Caco-2 (cell line): Measurements from ENCODE around the gene PEX26. TPM values are rescaled to one million over a fixed set of nuclear protein-coding genes. Genes with fewer than 3 reads are reported as not detected.
"Not testable (repeated sequence)": the region's sequence is repeated elsewhere in the genome, so short reads cannot be mapped to it uniquely, and the experiment has no call there.

Experiments used
- BruUV-seq: library from RNA; stranded (reverse); fragments of 400-500 nt; replicated peaks from 2 replicates; lab custom pipeline; 2021; lab: Mats Ljungman, UMichigan
- CTCF ChIA-PET: fragments of 300-600 bp; sonication (Branson Sonifier 250); formaldehyde crosslinking; loops from one replicate; lab custom pipeline; 2022; ENCODE audit warnings: antibody characterized with exemption; lab: Charles Lee
- POLR2A ChIA-PET: fragments of 300-600 bp; sonication (Branson Sonifier 250); formaldehyde crosslinking; loops from one replicate; lab custom pipeline; 2022; ENCODE audit warnings: antibody characterized with exemption; lab: Charles Lee
- DNase-seq, 2 experiments: peaks; one replicate each; pipeline versions ENCODE4 v3.0.0 to v3.0.0-alpha.2; 2020 to 2022
- H3K27me3 ChIP-seq: replicated peaks from 2 replicates; pipeline ENCODE4 v1.6.0; 2011; ENCODE audit warnings: low read length; ENCODE audit not compliant: control insufficient read depth, insufficient read depth
- H3K36me3 ChIP-seq: 2 replicates; pipeline ENCODE4 v1.5.1; 2011; ENCODE audit warnings: low read length; ENCODE audit not compliant: control insufficient read depth, insufficient read depth
- H3K4me1 ChIP-seq: fragments of 250-450 bp; sonication (Bioruptor Pico); 2 replicates; pipeline ENCODE4 v1.5.1; 2020; ENCODE audit warnings: mild to moderate bottlenecking
- H3K4me3 ChIP-seq: 2 replicates; pipeline ENCODE4 v1.5.1; 2011; ENCODE audit warnings: low read depth, mild to moderate bottlenecking, control low read depth, low read length
- H3K9me3 ChIP-seq: fragments of 250-450 bp; sonication (Bioruptor Pico); 2 replicates; pipeline ENCODE4 v1.5.1; 2020; ENCODE audit warnings: mild to moderate bottlenecking, moderate library complexity
- H3K27ac Mint-ChIP-seq: one replicate; pipeline ENCODE4 v1.8.0; 2022; ENCODE audit warnings: mixed read lengths; ENCODE audit not compliant: unreplicated experiment
- H3K27me3 Mint-ChIP-seq: one replicate; pipeline ENCODE4 v1.8.0; 2022; ENCODE audit warnings: mixed read lengths; ENCODE audit not compliant: insufficient read depth, unreplicated experiment
- H3K36me3 Mint-ChIP-seq: one replicate; pipeline ENCODE4 v1.8.0; 2022; ENCODE audit warnings: mild to moderate bottlenecking, mixed read lengths; ENCODE audit not compliant: insufficient read depth, unreplicated experiment
- H3K4me1 Mint-ChIP-seq: one replicate; pipeline ENCODE4 v1.8.0; 2022; ENCODE audit warnings: low read depth, mixed read lengths; ENCODE audit not compliant: unreplicated experiment
- H3K4me3 Mint-ChIP-seq: one replicate; pipeline ENCODE4 v1.8.0; 2022; ENCODE audit warnings: mild to moderate bottlenecking, moderate library complexity, mixed read lengths; ENCODE audit not compliant: unreplicated experiment
- H3K9me3 Mint-ChIP-seq: one replicate; pipeline ENCODE4 v1.8.0; 2022; ENCODE audit warnings: mixed read lengths; ENCODE audit not compliant: unreplicated experiment
- CTCF ChIP-seq, 2 experiments: fragments of 200-600 bp in 1 of 2; IDR thresholded peaks; 1 replicate in 1 of 2; 2 replicates in 1 of 2; pipeline versions ENCODE4 v1.5.1 to v1.8.0; 2011 to 2022; ENCODE audit warnings: antibody characterized with exemption in 1 of 2, control low read depth in 1 of 2, inconsistent platforms in 1 of 2, low read depth in 1 of 2, low read length in 1 of 2, mild to moderate bottlenecking in 1 of 2, moderate library complexity in 1 of 2; ENCODE audit not compliant: insufficient read depth in 1 of 2, severe bottlenecking in 1 of 2, unreplicated experiment in 1 of 2
- intact Hi-C: fragments of 100-400 bp; cut with micrococcal nuclease; formaldehyde crosslinking; loops from one replicate; pipeline ENCODE4 v1.10.0; 2022; ENCODE audit not compliant: unreplicated experiment
- total RNA-seq: library from RNA; stranded (reverse); gene quantifications from 2 replicates; pipeline ENCODE4 v1.2.3, GENCODE V29; 2022

Gene PEX26
- total RNA-seq, 1 experiment from 2014 or later, result 40.6 TPM

DNA sequence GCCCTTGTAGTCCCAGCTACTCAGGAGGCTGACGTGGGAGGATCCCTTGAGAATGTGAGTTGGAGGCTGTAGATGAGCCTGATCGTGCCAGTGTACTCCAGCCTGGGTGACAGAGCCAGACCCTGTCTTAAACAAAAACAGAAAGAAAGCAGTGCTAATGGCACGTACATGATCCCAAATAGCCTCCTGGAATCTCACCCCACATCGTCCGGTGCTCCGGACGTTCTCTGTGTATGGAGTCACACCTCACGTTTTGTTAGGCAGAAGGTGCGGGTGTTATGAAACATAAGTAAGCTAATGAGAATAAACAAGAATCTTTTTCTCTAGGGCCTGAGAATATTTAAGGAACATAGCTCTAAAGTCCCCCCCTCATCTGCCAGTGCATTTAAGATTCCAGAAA is 29.7 kb upstream of the PEX26 start:
- ChIA-PET CTCF (interaction anchor here (0.9 to 1.5 kb wide), 3 partner anchors 13 to 29 kb away, joined by 3 to 9 read pairs (median 3); partner anchors contain the start of gene PEX26), POLR2A (interaction anchor here (0.8 to 1.1 kb wide), 3 partner anchors 10 to 14 kb away, joined by 3 to 20 read pairs (median 5); no protein-coding TSS in a partner anchor)
- Histone ChIP-seq H3K4me1 (peaks cover 14% of the 10 kb centered on the region), H3K36me3 (no peaks in the 10 kb centered on the region), H3K27me3 (no peaks in the 10 kb centered on the region), H3K9me3 (no peaks in the 10 kb centered on the region), H3K4me3 (peak overlapping the region; percentile 35)
- BruUV-seq, result TSS peak; percentile 95
- intact Hi-C loops, result no loop called here
- TF ChIP-seq CTCF (IDR thresholded peaks at IDR 0.05; ENCODE audit: insufficient read depth in 1 of 2, low read depth in 1 of 2, low read length in 1 of 2, severe bottlenecking in 1 of 2, unreplicated experiment in 1 of 2), result no peak
- Mint-ChIP-seq H3K4me3 (peak overlapping the region; percentile 72), H3K9me3 (no peaks in the 10 kb centered on the region), H3K4me1 (peaks cover 15% of the 10 kb centered on the region), H3K27me3 (no peaks in the 10 kb centered on the region), H3K27ac (peak overlapping the region; percentile 70), H3K36me3 (peaks cover 5% of the 10 kb centered on the region)
- peak in 1 of 2 experiments; percentile 24 for DNase-seq

DNA sequence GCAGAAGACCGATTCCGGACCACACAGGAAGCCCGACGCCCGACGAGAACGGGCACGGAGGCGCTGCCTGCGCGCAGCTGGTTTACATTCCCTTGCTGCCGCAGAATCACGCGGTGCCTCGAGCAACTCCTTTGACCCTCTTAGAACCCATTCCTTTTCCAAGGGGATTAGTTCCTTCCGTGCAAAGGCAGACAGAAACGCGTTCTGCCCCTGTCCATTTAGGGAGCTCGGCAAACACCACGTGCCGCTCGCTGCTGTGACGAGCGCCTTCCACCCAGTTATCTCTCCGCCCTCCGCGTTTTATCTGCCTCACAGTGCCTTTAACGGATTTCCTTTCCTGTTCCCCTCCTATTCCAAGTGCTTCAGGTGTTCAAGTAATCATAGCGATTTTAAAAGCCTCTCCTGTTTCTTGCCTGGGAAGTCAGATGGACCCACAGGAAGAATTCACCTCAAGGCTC is 29.3 kb upstream of the PEX26 start:
- H3K27me3 Mint-ChIP-seq, result no peaks in the 10 kb centered on the region
- H3K27ac Mint-ChIP-seq, result peak overlapping the region; percentile 70
- H3K4me1 ChIP-seq, result peaks cover 14% of the 10 kb centered on the region
- peaks cover 15% of the 10 kb centered on the region for H3K4me1 Mint-ChIP-seq
- TF ChIP-seq CTCF (IDR thresholded peaks at IDR 0.05; ENCODE audit: insufficient read depth in 1 of 2, low read depth in 1 of 2, low read length in 1 of 2, severe bottlenecking in 1 of 2, unreplicated experiment in 1 of 2), result no peak
- ChIA-PET CTCF (interaction anchor here (0.9 to 1.5 kb wide), 3 partner anchors 13 to 29 kb away, joined by 3 to 9 read pairs (median 3); partner anchors contain the start of gene PEX26), POLR2A (interaction anchor here (0.6 to 1.1 kb wide), 5 partner anchors 10 to 20 kb away, joined by 3 to 20 read pairs (median 5); no protein-coding TSS in a partner anchor)
- BruUV-seq, result no TSS peak
- no peaks in the 10 kb centered on the region for H3K36me3 ChIP-seq
- peak; percentile 79 to 84 for DNase-seq
- no peaks in the 10 kb centered on the region for H3K9me3 Mint-ChIP-seq
- no peaks in the 10 kb centered on the region for H3K9me3 ChIP-seq
- no peaks in the 10 kb centered on the region for H3K27me3 ChIP-seq
- peaks cover 5% of the 10 kb centered on the region for H3K36me3 Mint-ChIP-seq
- intact Hi-C loops, result no loop called here
- peak overlapping the region; percentile 72 for H3K4me3 Mint-ChIP-seq
- peak overlapping the region; percentile 35 for H3K4me3 ChIP-seq

DNA sequence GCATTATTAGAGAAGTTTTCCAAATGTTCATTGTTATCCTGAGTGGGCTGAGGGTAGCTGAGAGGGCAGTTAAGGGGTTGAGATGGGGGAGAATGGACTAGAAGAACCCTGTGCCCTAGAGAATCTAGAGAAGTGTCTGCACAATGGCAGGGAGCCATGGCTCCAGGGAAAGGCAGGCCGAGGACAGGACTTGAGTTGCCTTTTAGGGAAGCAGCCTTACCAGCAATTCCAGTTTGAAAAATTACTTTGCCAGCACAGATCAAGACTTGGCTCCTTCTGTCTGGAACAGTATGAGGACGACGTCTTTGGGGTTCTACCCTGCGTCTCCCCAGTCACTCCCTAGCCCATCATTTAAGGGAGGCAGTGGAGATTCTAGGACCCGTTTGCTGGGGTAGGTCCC is 27.7 kb upstream of the PEX26 start:
- no peak for DNase-seq
- CTCF ChIA-PET, result interaction anchor here (0.6 kb wide), 1 partner anchor 11 kb away, joined by 3 read pairs; no protein-coding TSS in a partner anchor

GRCh38 chr22:18051113-18051512 is 26.7 kb upstream of the PEX26 start:
- CTCF ChIA-PET, H3K36me3 Mint-ChIP-seq, H3K27me3 Mint-ChIP-seq, DNase-seq, H3K9me3 ChIP-seq, H3K4me3 ChIP-seq, H3K36me3 ChIP-seq, intact Hi-C loops, H3K9me3 Mint-ChIP-seq, H3K4me3 Mint-ChIP-seq, H3K27ac Mint-ChIP-seq, H3K27me3 ChIP-seq, BruUV-seq: not testable (repeated sequence)
- H3K4me1 ChIP-seq, result peaks cover 23% of the 10 kb centered on the region
- POLR2A ChIA-PET, result interaction anchor here (0.7 kb wide), 1 partner anchor 11 kb away, joined by 11 read pairs; no protein-coding TSS in a partner anchor
- H3K4me1 Mint-ChIP-seq, result peaks cover 27% of the 10 kb centered on the region

More for the DNA sequence above, 27.7 kb upstream of the PEX26 start:
- no peaks in the 10 kb centered on the region for H3K27me3 ChIP-seq
- POLR2A ChIA-PET, result no interaction called here
- peaks cover 14% of the 10 kb centered on the region for H3K4me1 ChIP-seq
- Mint-ChIP-seq H3K27ac (peak overlapping the region; percentile 39), H3K36me3 (no peaks in the 10 kb centered on the region), H3K4me3 (no peak overlapping the region), H3K9me3 (no peaks in the 10 kb centered on the region), H3K27me3 (no peaks in the 10 kb centered on the region), H3K4me1 (peaks cover 16% of the 10 kb centered on the region)
- H3K9me3 ChIP-seq, result no peaks in the 10 kb centered on the region
- no peaks in the 10 kb centered on the region for H3K36me3 ChIP-seq
- intact Hi-C loops, result no loop called here
- BruUV-seq, result no TSS peak
- TF ChIP-seq CTCF (IDR thresholded peaks at IDR 0.05; ENCODE audit: insufficient read depth in 1 of 2, low read depth in 1 of 2, low read length in 1 of 2, severe bottlenecking in 1 of 2, unreplicated experiment in 1 of 2), result no peak
- H3K4me3 ChIP-seq, result no peak overlapping the region
